MM.1S (cell line): ENCODE results near the gene OSBPL8.

Source experiments
- CTCF ChIP-seq: fragments of 300-600 bp; sonication (generic); IDR thresholded peaks from 2 replicates; pipeline ENCODE4 v1.5.1; 2016; ENCODE audit warnings: antibody characterized with exemption, low read length, mixed read lengths
- EZH2 ChIP-seq: fragments of 300-600 bp; sonication (generic); optimal IDR thresholded peaks from 2 replicates; pipeline ENCODE3; 2017; ENCODE audit warnings: low read depth, mild to moderate bottlenecking, antibody characterized with exemption, low read length, mixed read lengths
- EZH2phosphoT487 ChIP-seq: fragments of 300-600 bp; sonication (generic); IDR thresholded peaks from 2 replicates; pipeline ENCODE4 v1.6.1; 2018; ENCODE audit warnings: antibody characterized with exemption, low read length

GRCh38 chr12:76471579-76471978, 88.0 kb downstream of the OSBPL8 start:
- TF ChIP-seq CTCF (no peak), EZH2 (no peak), EZH2phosphoT487 (no peak)
